M059J (cell line): ENCODE data around the gene CCDC71L. TPM values are rescaled to one million over a fixed set of nuclear protein-coding genes. Genes with fewer than 3 reads are reported as not detected.

Source experiments
- DNase-seq: peaks from one replicate; pipeline ENCODE4 v3.0.0-alpha.2; 2012; ENCODE audit warnings: low read depth
- total RNA-seq: library from RNA; depleted of rRNA; stranded (reverse); fragments of >200 nt; shearing (Covaris generic); gene quantifications from 2 replicates; pipeline ENCODE4 v1.2.3, GENCODE V29; 2014

The CCDC71L gene
- total RNA-seq, 1 experiment from 2014 or later, result 220 TPM

DNA sequence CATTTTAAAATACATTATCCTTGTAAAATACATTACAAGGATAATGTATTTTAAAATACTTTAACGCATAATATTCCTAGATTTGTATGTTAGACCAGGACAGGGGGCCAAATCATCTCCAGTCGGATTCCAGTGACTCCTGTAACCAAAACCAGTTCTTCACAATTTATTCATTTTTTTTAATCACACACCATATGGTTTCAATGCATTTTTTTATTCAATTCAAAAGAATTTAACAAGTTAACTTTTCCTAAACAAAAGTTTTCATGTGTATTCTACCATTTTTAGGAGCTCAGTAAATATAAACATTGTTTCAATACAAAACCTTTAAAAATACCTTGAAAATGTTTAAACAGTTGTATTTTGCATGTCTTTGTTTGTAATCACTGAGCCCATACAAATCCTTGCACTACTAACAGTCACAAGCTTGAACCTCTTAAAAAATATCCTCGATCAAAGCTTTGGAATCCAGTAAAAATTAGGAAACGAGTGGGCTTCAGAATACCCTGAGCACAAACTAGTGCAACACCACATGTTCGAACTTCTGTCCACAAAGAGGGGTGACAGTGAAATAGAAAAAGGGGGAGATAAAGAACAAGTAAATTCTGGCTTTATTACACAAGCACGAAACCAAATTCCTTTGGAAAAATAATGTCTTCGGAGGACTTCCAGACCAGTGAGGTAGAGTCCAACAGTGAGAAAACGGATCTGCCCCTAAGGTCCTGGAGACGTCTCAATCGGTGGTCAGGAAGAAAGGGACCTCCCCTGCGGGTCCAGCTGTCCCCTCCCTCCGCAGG is 1.6 kb downstream of the CCDC71L start:
- DNase-seq, result peak; percentile 70

DNA sequence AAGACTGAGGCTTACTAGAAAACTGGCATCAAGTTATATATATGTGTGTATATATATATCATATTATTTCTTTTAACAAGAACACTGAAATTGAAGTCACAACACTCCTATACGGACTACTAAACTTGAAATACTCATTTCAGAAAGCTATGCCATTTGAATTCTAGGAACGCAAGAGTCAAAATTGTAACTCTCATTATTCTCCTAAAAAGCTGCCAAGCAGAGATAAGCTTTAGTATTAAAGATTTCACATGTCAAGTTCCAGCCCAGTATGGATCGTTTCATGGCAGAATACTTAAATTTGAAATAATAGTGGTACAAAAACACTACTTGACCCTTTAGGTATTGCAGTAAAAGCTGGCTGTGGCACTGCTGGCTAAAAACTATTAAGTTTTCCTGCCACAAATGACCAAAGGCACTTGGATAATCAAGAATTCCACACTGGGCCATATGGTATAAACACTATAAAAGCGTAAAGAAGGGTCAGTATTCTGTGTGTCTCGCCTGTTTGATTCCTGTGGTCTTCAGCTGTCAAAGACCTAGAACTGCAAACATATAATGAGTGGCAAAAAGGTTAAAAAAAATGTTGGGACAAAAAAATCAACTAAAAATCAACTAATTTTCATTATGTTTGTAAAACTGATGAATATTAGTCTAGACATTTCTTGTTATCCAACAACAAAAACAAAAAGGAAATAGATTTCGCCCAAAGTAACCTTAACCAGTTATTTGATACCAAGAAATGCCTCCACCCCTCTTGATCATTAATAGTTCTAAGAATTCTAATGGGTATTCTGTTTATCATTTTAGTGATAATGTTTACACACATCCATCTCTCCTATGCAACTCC is 2.4 kb downstream of the CCDC71L start:
- DNase-seq, result peak; percentile 28

- DNase-seq, result peak; percentile 68
Measured at GRCh38 chr7:106657085-106657991, 3.6 kb downstream of the CCDC71L start.

GRCh38 chr7:106655703-106656498 is 5.1 kb downstream of the CCDC71L start:
- DNase-seq, result peak; percentile 54

- no peak for DNase-seq
Measured at GRCh38 chr7:106653488-106653887, 7.5 kb downstream of the CCDC71L start.

DNA sequence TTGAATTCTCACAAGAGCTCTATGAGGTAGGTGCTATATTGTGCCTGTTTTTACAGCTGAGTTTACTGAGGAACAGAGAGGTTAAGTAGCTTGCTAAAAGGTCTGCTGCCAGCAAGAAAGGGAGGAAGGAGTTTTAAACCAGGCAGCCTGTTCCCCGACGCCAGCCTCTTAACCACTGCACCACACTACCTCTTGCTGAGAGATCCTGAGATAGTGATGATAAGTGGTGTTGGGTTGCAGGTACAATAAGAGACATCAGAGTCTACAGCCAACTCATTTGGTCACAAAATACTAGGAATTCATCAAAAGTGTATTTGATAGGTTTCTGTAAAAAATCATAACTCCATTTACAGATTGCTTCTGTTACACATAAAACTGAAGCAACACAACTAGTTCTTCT is 8.0 kb downstream of the CCDC71L start:
- DNase-seq, result no peak

DNA sequence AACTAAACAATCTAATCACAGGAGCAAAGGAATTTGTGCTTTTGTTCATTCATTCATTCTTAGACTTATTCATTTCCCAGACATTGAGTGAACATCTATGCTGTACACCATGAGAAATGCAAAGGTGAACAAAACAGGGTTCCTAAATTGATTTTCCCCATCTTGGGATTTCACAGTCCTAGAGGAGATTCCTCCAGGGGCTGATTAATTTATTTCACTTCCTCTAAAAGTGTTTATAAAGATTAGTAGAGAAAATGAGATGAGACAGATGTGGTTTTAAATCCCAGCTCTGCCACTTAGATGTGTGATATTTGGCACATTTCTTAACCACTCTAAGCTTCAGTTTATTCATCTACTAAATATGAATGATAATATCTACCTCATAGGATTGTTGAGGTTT is 8.9 kb downstream of the CCDC71L start:
- DNase-seq, result no peak

DNA sequence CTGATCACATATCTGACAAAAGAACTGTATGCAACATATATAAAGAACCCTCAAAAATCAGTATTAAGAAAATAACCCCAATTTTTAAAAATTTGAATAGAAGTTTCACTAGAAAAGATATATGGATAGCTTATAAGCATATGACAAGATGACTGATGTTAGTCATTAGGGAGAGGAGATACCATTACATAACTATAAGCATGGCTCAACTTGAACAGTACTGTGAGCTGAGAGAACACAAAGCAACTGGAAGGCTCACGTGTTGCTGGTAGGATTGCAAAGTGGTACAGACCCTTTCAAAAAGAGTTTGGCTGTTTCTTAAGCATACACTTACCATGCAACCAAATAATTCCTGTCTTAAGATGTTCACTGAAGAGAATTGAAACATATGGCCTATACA is 14.7 kb downstream of the CCDC71L start:
- no peak for DNase-seq

- no peak for DNase-seq
Measured at GRCh38 chr7:106644999-106645398, 16.0 kb downstream of the CCDC71L start.

- no peak for DNase-seq
Measured at GRCh38 chr7:106643216-106644000, 17.6 kb downstream of the CCDC71L start.

DNA sequence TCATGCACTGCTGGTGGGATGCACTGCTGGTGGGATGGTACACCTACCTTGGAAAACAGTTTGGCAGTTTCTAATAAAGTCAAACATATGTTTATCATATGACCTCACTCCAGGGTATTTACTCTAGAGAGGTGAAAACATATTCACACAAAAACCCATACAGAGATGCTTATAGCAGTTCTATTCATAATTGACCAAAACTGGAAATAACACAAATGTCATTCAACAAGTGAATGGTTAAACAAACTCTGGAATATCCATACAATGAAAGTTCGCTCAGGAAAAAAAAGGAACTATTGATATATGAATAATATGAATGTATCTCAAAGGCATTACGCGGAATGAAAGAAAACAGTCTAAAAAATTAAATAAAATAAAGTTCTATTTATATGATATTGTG is 19.5 kb downstream of the CCDC71L start:
- DNase-seq, result no peak

- DNase-seq, result peak; percentile 82
Measured at GRCh38 chr7:106640368-106641141, 20.4 kb downstream of the CCDC71L start.

DNA sequence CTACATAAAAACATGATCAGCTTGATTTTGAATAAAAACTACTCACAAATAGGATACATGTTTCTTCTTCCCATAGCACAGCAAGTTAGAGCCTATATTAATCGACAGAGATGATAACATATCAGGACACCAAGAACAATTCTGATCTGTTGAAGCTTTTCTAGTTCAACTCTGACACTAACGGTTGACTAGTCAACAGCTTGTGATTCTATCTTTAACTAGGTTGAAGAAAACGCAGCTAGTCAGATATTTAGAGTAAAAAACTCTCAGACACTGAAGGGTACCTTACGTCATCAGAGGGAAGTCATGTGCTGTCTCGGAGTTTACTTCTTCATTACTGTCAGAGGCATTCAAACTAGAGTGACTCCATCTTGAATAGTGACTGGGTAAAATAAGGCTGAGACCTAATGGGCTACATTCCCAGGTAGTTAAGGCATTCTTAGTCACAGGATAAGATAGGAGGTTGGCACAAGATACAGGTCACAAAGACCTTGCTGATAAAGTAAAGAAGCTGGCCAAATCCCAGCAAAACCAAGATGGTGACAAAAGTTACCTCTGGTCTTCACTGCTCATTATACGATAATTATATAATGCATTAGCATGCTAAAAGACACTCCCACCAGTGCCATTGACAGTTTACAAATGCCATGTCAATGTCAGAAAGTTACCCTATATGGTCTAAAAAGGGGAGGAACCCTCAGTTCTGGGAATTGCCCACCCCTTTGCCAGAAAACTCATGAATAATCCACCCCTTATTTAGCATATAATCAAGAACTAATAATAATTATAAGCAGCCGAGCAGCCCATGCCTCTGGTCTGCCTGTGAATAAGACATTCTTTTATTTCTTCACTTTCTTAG is 21.3 kb downstream of the CCDC71L start:
- DNase-seq, result no peak

GRCh38 chr7:106635411-106635810 is 25.5 kb downstream of the CCDC71L start:
- DNase-seq, result no peak

DNA sequence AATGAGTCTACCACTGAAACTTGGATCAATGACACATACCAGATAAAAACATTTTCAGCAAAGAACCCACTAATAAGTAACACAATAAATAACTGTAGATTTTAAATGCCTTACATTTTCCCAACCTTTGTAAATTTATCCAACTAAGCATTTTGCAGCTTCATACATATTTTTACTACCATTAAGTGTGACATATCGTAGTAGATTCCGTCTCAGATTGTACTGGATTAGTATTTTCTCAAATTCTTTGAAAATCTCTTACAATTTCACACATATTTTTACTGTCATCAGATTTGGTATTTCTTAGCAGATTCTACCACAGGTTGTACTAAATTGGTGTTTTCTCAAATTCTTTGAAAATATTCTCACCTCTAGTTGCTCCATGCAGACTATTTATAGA is 26.0 kb downstream of the CCDC71L start:
- DNase-seq, result no peak

- no peak for DNase-seq
Measured at GRCh38 chr7:106630648-106631047, 30.3 kb downstream of the CCDC71L start.

- peak; percentile 67 for DNase-seq
Measured at GRCh38 chr7:106629516-106629915, 31.4 kb downstream of the CCDC71L start.

DNA sequence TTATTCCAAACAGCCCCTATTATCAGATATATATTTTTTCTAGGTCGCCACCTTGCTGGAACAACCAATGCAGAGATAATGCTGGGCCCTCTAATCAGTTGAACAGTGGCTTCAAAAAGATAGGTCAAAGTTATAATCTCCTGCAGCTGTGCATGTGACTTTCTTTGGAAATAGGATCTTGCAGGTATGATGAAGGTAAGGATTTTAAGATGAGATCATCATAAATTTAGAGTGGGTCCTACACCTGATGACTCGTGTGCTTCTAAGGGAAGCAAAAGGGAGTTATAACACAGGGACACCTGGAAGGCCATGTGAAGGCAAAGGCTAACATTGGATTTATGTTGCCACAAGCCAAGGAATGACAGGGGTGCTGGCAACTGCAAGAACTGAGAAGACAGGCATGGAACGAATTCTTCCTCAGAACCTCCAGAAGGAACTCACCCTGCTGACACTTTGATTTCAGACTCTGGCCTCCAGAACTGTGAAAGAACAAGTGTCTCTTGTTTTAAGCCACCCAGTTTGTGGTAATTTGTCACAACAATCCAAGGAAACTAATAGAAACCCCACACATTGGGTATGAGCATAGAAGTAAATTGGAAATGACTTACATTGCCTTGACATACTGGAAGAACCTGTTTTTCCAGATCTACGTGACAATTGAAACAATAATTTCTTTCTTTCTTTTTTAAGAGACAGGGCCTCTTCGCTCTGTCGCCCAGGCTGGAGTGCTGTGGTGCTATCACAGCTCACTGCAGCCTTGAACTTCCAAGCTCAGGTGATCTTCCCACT is 34.4 kb downstream of the CCDC71L start:
- no peak for DNase-seq
